GM12878 (cell line): ENCODE data around the gene NUBP1. TPM values are rescaled to one million over a fixed set of nuclear protein-coding genes. Genes with fewer than 3 reads are reported as not detected.
A peak's percentile ranks its signal among the peaks of the same experiment; 100 is the strongest.

Experiments
- ATF3 ChIP-seq: IDR thresholded peaks from 2 replicates; pipeline ENCODE4 v1.6.1; 2011; ENCODE audit warnings: low read depth, mild to moderate bottlenecking, low read length, moderate library complexity, borderline replicate concordance; ENCODE audit errors: extremely low read depth
- BCLAF1 ChIP-seq: fragments of 450-650 bp; IDR thresholded peaks from 2 replicates; pipeline ENCODE4 v1.6.1; 2017; ENCODE audit warnings: antibody characterized with exemption, mild to moderate bottlenecking, moderate library complexity
- CBFB ChIP-seq: IDR thresholded peaks from 2 replicates; pipeline ENCODE4 v1.6.1; 2016; ENCODE audit warnings: antibody characterized with exemption, low read depth
- CBX3 ChIP-seq: fragments of 200-600 bp; sonication (generic); IDR thresholded peaks from 2 replicates; pipeline ENCODE4 v1.6.1; 2016; ENCODE audit warnings: low read depth, borderline replicate concordance
- CHD2 ChIP-seq: IDR thresholded peaks from 2 replicates; pipeline ENCODE4 v1.6.1; 2011; ENCODE audit warnings: low read depth, low read length, improper control_type of control experiment, borderline replicate concordance
- EP300 ChIP-seq, 2 experiments: fragments of 150-350 bp in 1 of 2; IDR thresholded peaks; 2 replicates each; pipeline ENCODE4 v1.6.1; 2011 to 2012; ENCODE audit warnings: low read depth in 2 of 2, low read length in 2 of 2, borderline replicate concordance in 1 of 2, improper control_type of control experiment in 1 of 2, inconsistent platforms in 1 of 2; ENCODE audit not compliant: control insufficient read depth in 1 of 2
- ESRRA ChIP-seq: IDR thresholded peaks from 2 replicates; pipeline ENCODE4 v1.6.1; 2012; ENCODE audit warnings: mild to moderate bottlenecking, low read length, improper control_type of control experiment
- FOS ChIP-seq: IDR thresholded peaks from 3 replicates; pipeline ENCODE4 v1.6.1; 2011; ENCODE audit warnings: borderline replicate concordance; ENCODE audit not compliant: insufficient read length; ENCODE audit errors: extremely low read depth
- IKZF1 ChIP-seq: fragments of 450-650 bp; conservative IDR thresholded peaks from 2 replicates; pipeline ENCODE4 v1.6.1; 2017; ENCODE audit warnings: antibody characterized with exemption, mild to moderate bottlenecking
- IRF4 ChIP-seq: IDR thresholded peaks from 2 replicates; pipeline ENCODE4 v1.6.1; 2011; ENCODE audit warnings: low read depth, low read length
- MTA2 ChIP-seq: fragments of 450-650 bp; IDR thresholded peaks from 2 replicates; pipeline ENCODE4 v1.6.1; 2016; ENCODE audit warnings: low read depth, mild to moderate bottlenecking, moderate library complexity
- NFIC ChIP-seq: IDR thresholded peaks from 2 replicates; pipeline ENCODE4 v1.6.1; 2012; ENCODE audit warnings: low read depth, mild to moderate bottlenecking, inconsistent platforms, low read length, moderate library complexity
- NRF1 ChIP-seq: conservative IDR thresholded peaks from 2 replicates; pipeline ENCODE4 v1.6.1; 2011; ENCODE audit warnings: mild to moderate bottlenecking, low read depth, low read length, improper control_type of control experiment
- POLR2A ChIP-seq: IDR thresholded peaks from 2 replicates; pipeline ENCODE4 v1.6.1; 2011; ENCODE audit warnings: low read depth, mild to moderate bottlenecking, low read length
- RAD21 ChIP-seq: IDR thresholded peaks from 2 replicates; pipeline ENCODE4 v1.6.1; 2011; ENCODE audit warnings: mild to moderate bottlenecking, low read depth, low read length, moderate library complexity; ENCODE audit not compliant: insufficient read depth
- SMARCA5 ChIP-seq: fragments of 450-650 bp; IDR thresholded peaks from 2 replicates; pipeline ENCODE4 v1.6.1; 2017; ENCODE audit warnings: mild to moderate bottlenecking
- SREBF1 ChIP-seq: IDR thresholded peaks from 2 replicates; pipeline ENCODE4 v1.6.1; 2012; ENCODE audit warnings: mild to moderate bottlenecking, low read length
- SUPT20H ChIP-seq: IDR thresholded peaks from 2 replicates; pipeline ENCODE4 v1.6.1; 2011; ENCODE audit warnings: low read depth, mild to moderate bottlenecking, low read length, moderate library complexity, borderline replicate concordance; ENCODE audit not compliant: control insufficient read depth
- TAF1 ChIP-seq: IDR thresholded peaks from 2 replicates; pipeline ENCODE4 v1.6.1; 2011; ENCODE audit warnings: mild to moderate bottlenecking, low read depth, low read length, borderline replicate concordance
- TCF3 ChIP-seq: IDR thresholded peaks from 2 replicates; pipeline ENCODE4 v1.6.1; 2012; ENCODE audit warnings: low read depth, mild to moderate bottlenecking, low read length, borderline replicate concordance; ENCODE audit not compliant: insufficient read depth
- YBX1 ChIP-seq: fragments of 450-650 bp; IDR thresholded peaks from 2 replicates; pipeline ENCODE4 v1.6.1; 2016; ENCODE audit warnings: antibody characterized with exemption
- ZZZ3 ChIP-seq: IDR thresholded peaks from 2 replicates; pipeline ENCODE4 v1.6.1; 2011; ENCODE audit warnings: low read depth; ENCODE audit not compliant: control insufficient read depth, insufficient read length
- polyA plus RNA-seq, 11 experiments: library from polyadenylated mRNA; depleted of rRNA in 4 of 11; unstranded in 6 of 11; stranded (reverse) in 5 of 11; fragments of >200 nt; fragmentation: Nextera tagmentation in 4 of 11; fragmentation: Illumina TruSeq in 1 of 11; extraction: Ambion mirVana in 4 of 11; extraction: Trizol in 1 of 11; gene quantifications; 1 replicate in 1 of 11; 2 replicates in 10 of 11; pipeline versions ENCODE4 v1.2.1 to v1.2.3, GENCODE V29; 2011 to 2016; ENCODE audit warnings: inconsistent platforms in 2 of 11, missing spikeins in 2 of 11, low read depth in 1 of 11
- total RNA-seq, 4 experiments: library from RNA; depleted of rRNA in 3 of 4; stranded (reverse); fragments of >200 nt in 3 of 4; fragmentation: Illumina TruSeq in 1 of 4; extraction: Trizol in 1 of 4; gene quantifications; 2 replicates each; pipeline versions ENCODE4 v1.2.1 to v1.2.3, GENCODE V29; 2013 to 2021
- TF ChIP-seq, protein P1 (sequence below): IDR thresholded peaks from 2 replicates; pipeline ENCODE4 v1.6.1; 2011; ENCODE audit warnings: borderline replicate concordance, low read depth, mild to moderate bottlenecking, moderate library complexity, mixed read lengths, low read length; ENCODE audit not compliant: insufficient read depth; ENCODE audit errors: extremely low read length
- TF ChIP-seq, protein P2 (sequence below): fragments of 450-650 bp; IDR thresholded peaks from 2 replicates; pipeline ENCODE4 v1.6.1; 2017; ENCODE audit warnings: borderline replicate concordance
- TF ChIP-seq, protein P3 (sequence below): IDR thresholded peaks from 2 replicates; pipeline ENCODE4 v1.6.1; 2012; ENCODE audit warnings: low read length, inconsistent platforms

The NUBP1 gene
- total and polyA plus RNA-seq, 10 of the 15 experiments (the other 5 are each of a cell fraction or from before 2014, with no cell fraction given), result 31.0 to 74.9 (median 58.3) TPM

- TF ChIP-seq, protein P1, sequence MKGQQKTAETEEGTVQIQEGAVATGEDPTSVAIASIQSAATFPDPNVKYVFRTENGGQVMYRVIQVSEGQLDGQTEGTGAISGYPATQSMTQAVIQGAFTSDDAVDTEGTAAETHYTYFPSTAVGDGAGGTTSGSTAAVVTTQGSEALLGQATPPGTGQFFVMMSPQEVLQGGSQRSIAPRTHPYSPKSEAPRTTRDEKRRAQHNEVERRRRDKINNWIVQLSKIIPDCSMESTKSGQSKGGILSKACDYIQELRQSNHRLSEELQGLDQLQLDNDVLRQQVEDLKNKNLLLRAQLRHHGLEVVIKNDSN, result no peak
- TF ChIP-seq NFIC, result peak; percentile 61; the same call in 1 of the 2 replicates
- TF ChIP-seq RAD21, result no peak
- TF ChIP-seq, protein P2, sequence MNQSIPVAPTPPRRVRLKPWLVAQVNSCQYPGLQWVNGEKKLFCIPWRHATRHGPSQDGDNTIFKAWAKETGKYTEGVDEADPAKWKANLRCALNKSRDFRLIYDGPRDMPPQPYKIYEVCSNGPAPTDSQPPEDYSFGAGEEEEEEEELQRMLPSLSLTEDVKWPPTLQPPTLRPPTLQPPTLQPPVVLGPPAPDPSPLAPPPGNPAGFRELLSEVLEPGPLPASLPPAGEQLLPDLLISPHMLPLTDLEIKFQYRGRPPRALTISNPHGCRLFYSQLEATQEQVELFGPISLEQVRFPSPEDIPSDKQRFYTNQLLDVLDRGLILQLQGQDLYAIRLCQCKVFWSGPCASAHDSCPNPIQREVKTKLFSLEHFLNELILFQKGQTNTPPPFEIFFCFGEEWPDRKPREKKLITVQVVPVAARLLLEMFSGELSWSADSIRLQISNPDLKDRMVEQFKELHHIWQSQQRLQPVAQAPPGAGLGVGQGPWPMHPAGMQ, result no peak
- peak; percentile 48 to 49; a peak in 1 of 4 replicates for TF ChIP-seq EP300 (IDR thresholded peaks at IDR 0.05; ENCODE audit: borderline replicate concordance in 1 of 2, control insufficient read depth in 1 of 2, low read depth in 2 of 2, low read length in 2 of 2)
- TF ChIP-seq MTA2, result no peak
- TF ChIP-seq CBFB, result no peak
- TF ChIP-seq IRF4, result 0 out of 2 replicates have a peak, but pooled peaks have one; percentile 32
- no peak for TF ChIP-seq TAF1
- TF ChIP-seq ATF3, result no peak
- TF ChIP-seq ESRRA, result no peak
- no peak for TF ChIP-seq SUPT20H
- TF ChIP-seq CBX3, result no peak
- TF ChIP-seq ZZZ3, result no peak
- TF ChIP-seq IKZF1, result no peak
- TF ChIP-seq TCF3, result 0 out of 2 replicates have a peak, but pooled peaks have one; percentile 21
- no peak for TF ChIP-seq SREBF1
- no peak for TF ChIP-seq BCLAF1
- TF ChIP-seq FOS, result no peak
- no peak for TF ChIP-seq YBX1
- TF ChIP-seq SMARCA5, result no peak
- TF ChIP-seq NRF1, result no peak
- TF ChIP-seq POLR2A, result no peak
- TF ChIP-seq CHD2, result no peak
- TF ChIP-seq, protein P3, sequence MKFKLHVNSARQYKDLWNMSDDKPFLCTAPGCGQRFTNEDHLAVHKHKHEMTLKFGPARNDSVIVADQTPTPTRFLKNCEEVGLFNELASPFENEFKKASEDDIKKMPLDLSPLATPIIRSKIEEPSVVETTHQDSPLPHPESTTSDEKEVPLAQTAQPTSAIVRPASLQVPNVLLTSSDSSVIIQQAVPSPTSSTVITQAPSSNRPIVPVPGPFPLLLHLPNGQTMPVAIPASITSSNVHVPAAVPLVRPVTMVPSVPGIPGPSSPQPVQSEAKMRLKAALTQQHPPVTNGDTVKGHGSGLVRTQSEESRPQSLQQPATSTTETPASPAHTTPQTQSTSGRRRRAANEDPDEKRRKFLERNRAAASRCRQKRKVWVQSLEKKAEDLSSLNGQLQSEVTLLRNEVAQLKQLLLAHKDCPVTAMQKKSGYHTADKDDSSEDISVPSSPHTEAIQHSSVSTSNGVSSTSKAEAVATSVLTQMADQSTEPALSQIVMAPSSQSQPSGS, result 0 out of 2 replicates have a peak, but pooled peaks have one; percentile 21
These were observed 61.7 kb downstream of the NUBP1 start (continued) for GRCh38 chr16:10805334-10805733.
